Thyroid gland (tissue), 4 donors: ENCODE results near the gene DTX1.

Experiments used
- CTCF ChIP-seq, 6 experiments: fragments of 200-600 bp in 3 of 6; fragments of 450-650 bp in 3 of 6; sonication (generic) in 3 of 6; IDR thresholded peaks; one replicate each; pipeline ENCODE4 v1.5.1; 2016 to 2019; ENCODE audit warnings: antibody characterized with exemption in 6 of 6, mild to moderate bottlenecking in 2 of 6, inconsistent platforms in 1 of 6, moderate library complexity in 1 of 6
- POLR2A ChIP-seq, 2 donors: fragments of 450-650 bp; IDR thresholded peaks; one replicate each; pipeline ENCODE4 v1.6.1; 2017; ENCODE audit warnings: antibody characterized with exemption in 2 of 2, mild to moderate bottlenecking in 2 of 2, moderate library complexity in 1 of 2

DNA sequence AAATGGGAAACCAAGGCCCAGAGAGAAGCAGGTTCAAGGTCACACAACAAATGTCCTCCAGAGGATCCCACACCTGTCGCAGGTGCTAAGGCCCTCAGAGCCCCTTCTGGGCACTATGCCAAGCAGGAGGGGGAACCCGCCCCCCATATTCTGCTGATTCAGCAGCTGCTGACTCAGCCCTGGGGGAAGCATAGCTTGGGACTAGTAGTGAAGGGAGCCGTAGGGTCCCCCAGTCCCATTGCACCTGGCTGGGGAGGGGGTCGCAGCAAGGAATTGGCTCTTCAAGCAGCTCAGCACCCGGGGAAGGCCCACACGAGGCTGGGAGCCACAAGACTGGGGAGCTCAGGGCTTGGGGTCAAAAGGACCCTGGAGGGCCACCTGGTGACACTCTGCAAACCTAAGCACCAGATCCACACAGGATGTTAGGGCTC, 78.0 kb downstream of the DTX1 start:
- no peak for TF ChIP-seq CTCF (IDR thresholded peaks at IDR 0.05)
- TF ChIP-seq POLR2A (IDR thresholded peaks at IDR 0.05): no peak
